ENCODE measurements around the gene CSNK2A3.
"Not testable (repeated sequence)": the region's sequence is repeated elsewhere in the genome, so short reads cannot be mapped to it uniquely, and the experiment has no call there.

CSNK2A3 gene

DNA sequence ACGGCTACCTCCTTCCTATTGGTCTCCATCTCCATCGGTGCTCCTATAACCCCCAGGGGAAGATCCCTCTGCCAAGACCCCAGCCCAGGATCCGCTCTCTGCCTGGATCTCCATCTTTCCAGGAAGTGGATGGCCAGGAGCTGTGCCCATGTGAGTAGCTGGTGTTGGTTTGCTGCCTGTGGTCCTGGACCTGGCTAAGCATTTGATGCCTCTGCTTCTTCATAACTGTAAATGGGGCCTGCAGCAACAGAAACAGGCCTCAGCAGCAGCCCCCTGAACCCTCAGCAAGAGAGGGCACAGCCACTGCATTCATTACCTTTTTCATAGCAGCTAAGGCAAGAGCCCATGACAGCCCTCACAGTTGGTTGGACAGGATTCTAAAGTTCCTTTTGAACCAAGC is 26.6 kb upstream of the CSNK2A3 start:
- no peak for FAIRE-seq

DNA sequence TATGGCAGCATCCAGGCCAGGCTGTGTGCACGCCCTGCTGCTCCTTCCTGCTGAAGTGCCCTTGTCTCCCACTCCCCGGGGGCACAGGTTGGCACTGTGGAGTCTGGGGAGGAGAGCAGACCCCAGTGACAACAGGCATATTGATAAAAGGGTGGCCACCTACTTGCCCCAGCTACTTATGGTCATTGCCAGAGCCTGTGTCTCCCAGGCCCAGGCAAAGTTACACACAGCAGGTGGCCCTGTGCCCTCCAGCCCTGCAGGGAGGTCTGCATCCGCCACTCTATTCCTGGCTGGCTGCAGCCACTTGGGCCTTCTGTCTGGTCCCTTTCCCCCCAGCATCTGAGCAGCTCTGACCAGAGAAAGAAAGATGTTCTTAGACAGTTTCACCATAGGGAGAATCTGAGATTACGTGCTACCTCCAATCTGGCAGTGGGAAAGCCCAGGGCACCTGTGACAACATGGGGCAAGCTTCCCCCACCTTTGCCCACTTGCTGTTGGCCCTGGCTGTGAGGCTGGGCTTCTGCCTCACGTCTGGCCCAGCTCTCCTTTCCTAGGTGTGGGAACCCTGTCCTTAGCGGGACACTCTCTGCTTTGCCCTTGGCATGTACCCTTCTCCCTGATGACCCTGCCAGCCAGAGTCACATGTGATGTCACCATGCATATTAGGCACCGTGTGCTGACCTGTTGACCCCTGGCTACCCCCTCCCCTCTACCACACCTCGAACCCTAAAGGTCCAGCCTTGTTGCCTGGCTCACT is 25.3 kb upstream of the CSNK2A3 start:
- no peak for FAIRE-seq

GRCh38 chr11:11374358-11375148 is 21.5 kb upstream of the CSNK2A3 start:
- no peak for FAIRE-seq

GRCh38 chr11:11373934-11374333 is 20.9 kb upstream of the CSNK2A3 start:
- FAIRE-seq = no peak

DNA sequence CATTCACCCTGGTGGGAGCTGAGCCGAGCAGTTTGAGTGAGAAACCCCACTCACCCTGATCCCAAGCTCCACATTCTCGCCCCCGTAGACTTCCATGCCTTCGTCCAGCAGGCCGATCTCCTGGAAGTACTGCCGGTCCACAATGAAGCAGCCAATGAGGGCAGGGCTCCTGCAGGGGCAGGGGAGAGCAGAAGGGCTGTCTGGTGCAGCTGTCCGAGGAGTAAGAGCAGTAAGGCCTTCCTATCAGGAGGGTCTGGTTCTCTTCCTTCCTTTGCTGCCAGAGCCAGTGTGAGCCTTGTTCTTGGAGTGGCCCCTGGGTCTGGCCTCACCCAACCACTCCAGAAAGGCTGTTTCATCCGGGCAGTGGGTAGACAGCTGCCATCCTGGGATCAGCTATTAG is 19.4 kb upstream of the CSNK2A3 start:
- FAIRE-seq = no peak

- FAIRE-seq = no peak
Observed at GRCh38 chr11:11370962-11371303, 17.9 kb upstream of the CSNK2A3 start.

DNA sequence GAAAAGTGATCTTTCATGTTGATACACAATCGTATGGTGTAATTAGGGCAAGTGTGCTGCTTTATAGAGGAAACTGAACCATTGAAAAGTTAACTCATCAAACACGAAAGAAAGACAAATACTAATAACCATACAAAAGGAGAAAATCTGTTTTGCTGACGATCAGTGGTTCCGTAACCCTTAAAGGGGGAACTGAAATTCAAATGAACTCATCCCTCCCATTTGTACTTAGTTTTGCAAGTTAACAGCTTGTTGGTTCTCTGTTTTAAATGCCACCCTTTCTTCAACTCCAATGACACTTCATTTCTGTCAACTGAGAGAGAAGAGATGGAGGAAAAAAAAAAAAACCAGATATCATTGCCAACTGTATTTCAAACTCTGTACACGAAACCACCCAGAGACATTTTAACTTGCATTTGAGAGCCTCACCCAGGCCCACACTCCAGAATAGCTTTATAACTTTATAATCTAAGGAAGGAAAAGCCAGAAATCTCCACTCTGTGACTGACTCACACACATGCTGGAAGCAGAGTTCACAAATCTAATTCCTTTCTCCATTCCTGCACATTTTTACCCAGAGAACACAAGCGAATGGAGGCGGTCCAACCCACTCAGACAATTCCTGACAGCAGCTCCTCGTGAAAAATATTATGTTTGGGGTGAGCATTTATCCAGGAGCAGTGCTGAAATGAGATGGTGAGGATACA is 17.4 kb upstream of the CSNK2A3 start:
- no peak for FAIRE-seq

DNA sequence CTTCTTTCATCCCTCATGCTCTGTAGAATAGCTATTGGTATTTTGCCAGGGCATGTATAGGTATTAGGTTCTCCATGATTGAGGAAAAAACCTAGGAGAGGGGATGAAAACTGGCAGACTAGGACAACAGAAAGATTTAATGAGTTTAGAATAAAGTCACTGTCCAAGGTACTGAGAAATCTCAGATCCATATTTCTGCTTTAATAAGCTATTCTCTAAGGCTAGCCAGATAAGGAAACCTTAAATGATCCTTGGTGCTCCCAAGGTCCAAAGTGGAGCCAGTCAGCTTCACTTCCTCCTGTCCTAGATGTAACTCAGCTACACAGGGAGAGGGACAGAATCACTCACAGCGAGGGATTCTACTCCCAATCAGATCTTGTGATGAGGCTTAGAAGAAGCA is 13.7 kb upstream of the CSNK2A3 start:
- no peak for FAIRE-seq

GRCh38 chr11:11363674-11364073 is 10.6 kb upstream of the CSNK2A3 start:
- FAIRE-seq = no peak

- no peak for FAIRE-seq
Observed at GRCh38 chr11:11359611-11360010, 6.6 kb upstream of the CSNK2A3 start.

GRCh38 chr11:11356842-11357241 is 3.8 kb upstream of the CSNK2A3 start:
- FAIRE-seq = no peak

GRCh38 chr11:11351851-11352250 is 1.2 kb downstream of the CSNK2A3 start:
- not testable (repeated sequence) for FAIRE-seq

GRCh38 chr11:11351042-11351586 is 1.9 kb downstream of the CSNK2A3 start:
- FAIRE-seq = no peak

- FAIRE-seq = peak; percentile 98
Observed at GRCh38 chr11:11349870-11350337, 3.1 kb downstream of the CSNK2A3 start.

GRCh38 chr11:11349106-11349825 is 3.8 kb downstream of the CSNK2A3 start:
- FAIRE-seq = no peak

DNA sequence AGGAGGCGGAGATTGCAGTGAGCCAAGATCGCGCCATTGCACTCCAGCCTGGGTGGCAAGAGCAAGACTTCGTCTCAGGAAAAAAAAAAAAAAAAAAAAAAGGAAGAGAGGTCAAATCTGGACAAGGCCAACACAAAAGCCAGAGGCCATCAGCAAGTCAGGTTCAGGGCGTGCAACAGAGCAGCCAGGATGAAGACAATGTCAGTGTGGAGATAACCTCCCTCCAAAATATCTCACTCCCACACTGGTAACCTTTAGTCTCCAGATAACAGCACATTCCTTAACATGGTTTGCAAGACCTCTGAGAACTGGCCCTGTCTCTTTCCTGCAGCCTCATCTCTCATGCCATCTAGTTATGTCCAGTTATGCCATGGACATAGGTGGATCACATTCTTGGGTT is 4.7 kb downstream of the CSNK2A3 start:
- FAIRE-seq = no peak

GRCh38 chr11:11347592-11347991 is 5.5 kb downstream of the CSNK2A3 start:
- no peak for FAIRE-seq

- FAIRE-seq = no peak
Observed at GRCh38 chr11:11346303-11346702, 6.7 kb downstream of the CSNK2A3 start.

DNA sequence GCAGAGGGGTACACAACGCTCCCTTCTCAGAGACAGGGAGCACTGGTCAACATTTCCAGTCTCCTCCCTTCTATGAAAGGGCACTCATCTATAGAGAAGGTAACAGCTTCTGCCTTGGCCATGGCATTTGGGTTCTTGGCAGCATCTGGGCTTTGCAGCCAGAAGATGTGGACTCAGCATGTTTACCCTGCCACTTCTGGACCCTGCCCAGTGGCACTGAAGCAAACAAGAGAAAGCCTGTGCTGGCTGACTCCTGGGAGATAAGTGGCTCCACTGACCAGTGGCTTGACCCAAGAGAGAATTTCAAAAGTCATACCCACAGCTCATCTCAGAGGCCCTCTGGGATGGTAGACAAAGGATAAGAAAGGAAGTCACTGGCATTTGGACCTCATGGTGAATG is 8.0 kb downstream of the CSNK2A3 start:
- FAIRE-seq = no peak

DNA sequence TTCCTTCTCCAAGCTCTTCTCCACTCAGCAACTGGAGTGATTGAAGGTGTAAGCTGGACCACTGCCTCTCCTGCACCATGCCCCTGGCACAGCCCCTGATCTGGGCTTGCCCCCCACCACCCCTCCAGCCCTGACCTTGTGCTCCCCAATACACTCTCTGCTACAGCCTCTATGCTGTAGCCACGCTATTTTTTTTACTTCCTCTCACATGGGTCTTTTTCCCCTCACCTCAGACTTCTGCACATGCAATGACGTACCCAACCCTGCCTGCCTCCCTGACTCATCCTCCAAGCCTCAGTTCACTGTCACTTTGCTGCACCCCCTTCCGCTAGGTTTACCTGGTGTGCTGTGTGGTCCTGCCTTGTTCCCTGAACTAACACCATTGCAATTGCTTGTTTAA is 9.0 kb downstream of the CSNK2A3 start:
- no peak for FAIRE-seq

DNA sequence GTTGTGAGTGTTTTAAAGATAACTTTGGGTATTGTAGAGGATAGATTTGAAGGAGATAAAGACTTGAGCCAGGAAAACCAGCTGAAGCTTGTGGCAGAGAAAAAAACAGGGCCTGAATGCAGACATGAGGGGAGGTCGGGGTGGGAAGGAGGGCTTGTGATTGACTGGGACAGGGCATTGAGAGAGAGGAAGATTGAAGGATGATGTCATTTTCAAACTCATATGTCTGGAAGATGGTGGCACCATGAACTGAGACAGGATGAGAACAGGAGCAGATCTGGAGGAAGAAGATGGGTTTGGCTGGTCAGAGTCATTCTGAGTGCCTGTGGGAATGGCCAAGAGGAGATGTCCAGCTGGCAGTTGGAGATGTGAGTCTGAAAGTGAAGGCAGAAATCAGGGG is 14.7 kb downstream of the CSNK2A3 start:
- FAIRE-seq = no peak

- no peak for FAIRE-seq
Observed at GRCh38 chr11:11336664-11337063, 16.4 kb downstream of the CSNK2A3 start.

DNA sequence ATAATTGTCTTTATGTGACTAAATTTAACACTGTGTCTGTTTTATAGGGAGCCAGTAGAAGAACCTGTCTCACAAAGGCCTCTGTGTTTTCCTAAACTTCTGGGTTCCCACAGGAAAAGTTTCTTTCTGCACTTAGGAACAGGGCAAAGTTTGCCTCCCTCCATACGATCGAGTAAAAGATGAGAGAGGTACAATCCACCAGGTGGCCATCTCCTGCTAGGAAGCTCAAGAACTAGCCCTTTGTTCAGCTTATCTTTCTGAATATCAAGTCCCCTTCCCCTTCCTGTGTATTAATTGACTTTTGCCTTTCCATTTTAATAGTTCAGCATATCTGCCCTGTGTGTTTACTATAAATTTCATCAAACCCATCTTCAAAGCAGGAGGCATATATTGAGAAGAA is 18.0 kb downstream of the CSNK2A3 start:
- no peak for FAIRE-seq

All from endometrium (tissue), 2 donors.